Measurements from ENCODE around the gene MTCP1. TPM values are rescaled to one million over a fixed set of nuclear protein-coding genes. Genes with fewer than 3 reads are reported as not detected.
A peak's percentile ranks its signal among the peaks of the same experiment; 100 is the strongest.

Gene MTCP1
- total and polyA plus RNA-seq, 2 experiments from 2014 or later = 0.83 to 17.7 TPM

DNA sequence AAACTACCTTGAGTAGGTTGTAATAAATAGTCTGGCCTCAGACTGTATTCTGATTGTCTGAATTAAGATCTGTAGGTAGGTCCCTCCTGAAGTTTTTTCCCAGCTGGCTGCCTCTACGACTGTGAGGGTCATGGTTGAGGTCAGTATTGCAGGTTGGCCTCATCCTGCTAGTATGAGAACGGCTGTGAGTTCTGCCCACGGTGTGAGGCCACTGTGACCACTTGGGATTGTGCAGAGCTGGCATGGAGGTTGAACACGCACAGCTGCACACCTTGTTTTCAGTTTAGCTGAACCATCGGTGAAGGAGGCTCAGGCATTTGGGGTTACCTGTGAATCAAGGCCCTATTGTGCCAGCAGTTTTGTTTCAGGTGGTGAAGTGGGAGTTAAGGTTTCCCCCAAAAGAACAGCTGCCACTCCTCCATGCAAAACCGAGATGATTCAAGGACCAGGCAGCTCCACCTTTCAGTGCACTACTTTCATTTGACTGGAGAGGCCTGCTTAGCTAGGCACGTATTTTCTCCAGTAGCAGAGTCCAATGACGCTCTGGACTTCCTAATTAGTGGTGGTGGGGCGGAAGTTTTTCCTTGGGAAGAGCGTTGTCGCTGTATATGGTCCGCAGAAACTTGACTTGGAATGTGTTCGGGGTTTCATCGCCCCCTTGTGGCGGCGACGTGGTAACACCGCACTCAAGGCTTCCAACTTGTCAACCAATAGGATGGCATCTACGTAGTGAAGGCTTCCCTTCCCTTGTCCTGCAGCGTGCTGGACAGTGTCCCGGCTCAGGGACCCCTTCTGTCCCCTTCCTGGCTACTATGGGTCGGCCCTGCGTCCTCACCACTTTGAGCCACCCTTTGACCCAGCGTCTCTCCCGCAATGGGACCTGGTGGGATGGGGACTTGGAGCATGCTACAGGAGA lies 13.8 kb downstream of the MTCP1 start:
- no peaks in the 10 kb centered on the region for H3F3A ChIP-seq (replicated peaks; ENCODE audit: low read depth)
- no peak overlapping the region for H3K27ac Mint-ChIP-seq
- H4K20me1 ChIP-seq (replicated peaks; ENCODE audit: insufficient read depth) = no peaks in the 10 kb centered on the region
- H3K27ac ChIP-seq (ENCODE audit: low read depth) = peak overlapping the region; percentile 32; the same call in 1 of the 2 replicates
- DNase-seq (ENCODE audit: low spot score) (peak; percentile 76), ATAC-seq (peak; percentile 98)
- peak overlapping the region; percentile 38; the same call in 1 of the 2 replicates for H3K4me3 ChIP-seq
- peak overlapping the region; percentile 60 for H3K4me2 ChIP-seq
- no peaks in the 10 kb centered on the region for H3K4me1 Mint-ChIP-seq
- no peaks in the 10 kb centered on the region for H3K9me3 Mint-ChIP-seq
- no peaks in the 10 kb centered on the region; the same call in 1 of the 2 replicates for H3K36me3 ChIP-seq (ENCODE audit: insufficient read depth)
- peaks cover 10% of the 10 kb centered on the region; the same call in 1 of the 3 replicates for H3K36me3 Mint-ChIP-seq (ENCODE audit: low read depth)
- H3K9me2 ChIP-seq (ENCODE audit: insufficient read depth) = no peaks in the 10 kb centered on the region
- TF ChIP-seq CREB1 (CRISPR knock-in tag; IDR thresholded peaks at IDR 0.05; ENCODE audit: low read depth) (peak; percentile 66; the same call in 1 of the 2 replicates), EZH2phosphoT487 (IDR thresholded peaks at IDR 0.05; ENCODE audit: unreplicated experiment) (no peak), STAT1 (IDR thresholded peaks at IDR 0.05; ENCODE audit: unreplicated experiment) (no peak), ZNF114 (CRISPR knock-in tag; IDR thresholded peaks at IDR 0.05) (no peak), NANOG (IDR thresholded peaks at IDR 0.05; ENCODE audit: borderline replicate concordance) (no peak), EZH2 (IDR thresholded peaks at IDR 0.05; ENCODE audit: low read depth, unreplicated experiment) (no peak), POLR2AphosphoS5 (IDR thresholded peaks at IDR 0.05; ENCODE audit: low read depth) (no peak; the same call in 1 of the 2 replicates), ZNF331 (CRISPR knock-in tag; IDR thresholded peaks at IDR 0.05; ENCODE audit: low read depth) (no peak), JUNB (IDR thresholded peaks at IDR 0.05; ENCODE audit: unreplicated experiment) (no peak)
- TF ChIP-seq, protein P1, sequence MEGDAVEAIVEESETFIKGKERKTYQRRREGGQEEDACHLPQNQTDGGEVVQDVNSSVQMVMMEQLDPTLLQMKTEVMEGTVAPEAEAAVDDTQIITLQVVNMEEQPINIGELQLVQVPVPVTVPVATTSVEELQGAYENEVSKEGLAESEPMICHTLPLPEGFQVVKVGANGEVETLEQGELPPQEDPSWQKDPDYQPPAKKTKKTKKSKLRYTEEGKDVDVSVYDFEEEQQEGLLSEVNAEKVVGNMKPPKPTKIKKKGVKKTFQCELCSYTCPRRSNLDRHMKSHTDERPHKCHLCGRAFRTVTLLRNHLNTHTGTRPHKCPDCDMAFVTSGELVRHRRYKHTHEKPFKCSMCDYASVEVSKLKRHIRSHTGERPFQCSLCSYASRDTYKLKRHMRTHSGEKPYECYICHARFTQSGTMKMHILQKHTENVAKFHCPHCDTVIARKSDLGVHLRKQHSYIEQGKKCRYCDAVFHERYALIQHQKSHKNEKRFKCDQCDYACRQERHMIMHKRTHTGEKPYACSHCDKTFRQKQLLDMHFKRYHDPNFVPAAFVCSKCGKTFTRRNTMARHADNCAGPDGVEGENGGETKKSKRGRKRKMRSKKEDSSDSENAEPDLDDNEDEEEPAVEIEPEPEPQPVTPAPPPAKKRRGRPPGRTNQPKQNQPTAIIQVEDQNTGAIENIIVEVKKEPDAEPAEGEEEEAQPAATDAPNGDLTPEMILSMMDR (conservative IDR thresholded peaks at IDR 0.05; ENCODE audit: low read depth in 2 of 2) = peak; percentile 59 to 75
- TF ChIP-seq, protein P2, sequence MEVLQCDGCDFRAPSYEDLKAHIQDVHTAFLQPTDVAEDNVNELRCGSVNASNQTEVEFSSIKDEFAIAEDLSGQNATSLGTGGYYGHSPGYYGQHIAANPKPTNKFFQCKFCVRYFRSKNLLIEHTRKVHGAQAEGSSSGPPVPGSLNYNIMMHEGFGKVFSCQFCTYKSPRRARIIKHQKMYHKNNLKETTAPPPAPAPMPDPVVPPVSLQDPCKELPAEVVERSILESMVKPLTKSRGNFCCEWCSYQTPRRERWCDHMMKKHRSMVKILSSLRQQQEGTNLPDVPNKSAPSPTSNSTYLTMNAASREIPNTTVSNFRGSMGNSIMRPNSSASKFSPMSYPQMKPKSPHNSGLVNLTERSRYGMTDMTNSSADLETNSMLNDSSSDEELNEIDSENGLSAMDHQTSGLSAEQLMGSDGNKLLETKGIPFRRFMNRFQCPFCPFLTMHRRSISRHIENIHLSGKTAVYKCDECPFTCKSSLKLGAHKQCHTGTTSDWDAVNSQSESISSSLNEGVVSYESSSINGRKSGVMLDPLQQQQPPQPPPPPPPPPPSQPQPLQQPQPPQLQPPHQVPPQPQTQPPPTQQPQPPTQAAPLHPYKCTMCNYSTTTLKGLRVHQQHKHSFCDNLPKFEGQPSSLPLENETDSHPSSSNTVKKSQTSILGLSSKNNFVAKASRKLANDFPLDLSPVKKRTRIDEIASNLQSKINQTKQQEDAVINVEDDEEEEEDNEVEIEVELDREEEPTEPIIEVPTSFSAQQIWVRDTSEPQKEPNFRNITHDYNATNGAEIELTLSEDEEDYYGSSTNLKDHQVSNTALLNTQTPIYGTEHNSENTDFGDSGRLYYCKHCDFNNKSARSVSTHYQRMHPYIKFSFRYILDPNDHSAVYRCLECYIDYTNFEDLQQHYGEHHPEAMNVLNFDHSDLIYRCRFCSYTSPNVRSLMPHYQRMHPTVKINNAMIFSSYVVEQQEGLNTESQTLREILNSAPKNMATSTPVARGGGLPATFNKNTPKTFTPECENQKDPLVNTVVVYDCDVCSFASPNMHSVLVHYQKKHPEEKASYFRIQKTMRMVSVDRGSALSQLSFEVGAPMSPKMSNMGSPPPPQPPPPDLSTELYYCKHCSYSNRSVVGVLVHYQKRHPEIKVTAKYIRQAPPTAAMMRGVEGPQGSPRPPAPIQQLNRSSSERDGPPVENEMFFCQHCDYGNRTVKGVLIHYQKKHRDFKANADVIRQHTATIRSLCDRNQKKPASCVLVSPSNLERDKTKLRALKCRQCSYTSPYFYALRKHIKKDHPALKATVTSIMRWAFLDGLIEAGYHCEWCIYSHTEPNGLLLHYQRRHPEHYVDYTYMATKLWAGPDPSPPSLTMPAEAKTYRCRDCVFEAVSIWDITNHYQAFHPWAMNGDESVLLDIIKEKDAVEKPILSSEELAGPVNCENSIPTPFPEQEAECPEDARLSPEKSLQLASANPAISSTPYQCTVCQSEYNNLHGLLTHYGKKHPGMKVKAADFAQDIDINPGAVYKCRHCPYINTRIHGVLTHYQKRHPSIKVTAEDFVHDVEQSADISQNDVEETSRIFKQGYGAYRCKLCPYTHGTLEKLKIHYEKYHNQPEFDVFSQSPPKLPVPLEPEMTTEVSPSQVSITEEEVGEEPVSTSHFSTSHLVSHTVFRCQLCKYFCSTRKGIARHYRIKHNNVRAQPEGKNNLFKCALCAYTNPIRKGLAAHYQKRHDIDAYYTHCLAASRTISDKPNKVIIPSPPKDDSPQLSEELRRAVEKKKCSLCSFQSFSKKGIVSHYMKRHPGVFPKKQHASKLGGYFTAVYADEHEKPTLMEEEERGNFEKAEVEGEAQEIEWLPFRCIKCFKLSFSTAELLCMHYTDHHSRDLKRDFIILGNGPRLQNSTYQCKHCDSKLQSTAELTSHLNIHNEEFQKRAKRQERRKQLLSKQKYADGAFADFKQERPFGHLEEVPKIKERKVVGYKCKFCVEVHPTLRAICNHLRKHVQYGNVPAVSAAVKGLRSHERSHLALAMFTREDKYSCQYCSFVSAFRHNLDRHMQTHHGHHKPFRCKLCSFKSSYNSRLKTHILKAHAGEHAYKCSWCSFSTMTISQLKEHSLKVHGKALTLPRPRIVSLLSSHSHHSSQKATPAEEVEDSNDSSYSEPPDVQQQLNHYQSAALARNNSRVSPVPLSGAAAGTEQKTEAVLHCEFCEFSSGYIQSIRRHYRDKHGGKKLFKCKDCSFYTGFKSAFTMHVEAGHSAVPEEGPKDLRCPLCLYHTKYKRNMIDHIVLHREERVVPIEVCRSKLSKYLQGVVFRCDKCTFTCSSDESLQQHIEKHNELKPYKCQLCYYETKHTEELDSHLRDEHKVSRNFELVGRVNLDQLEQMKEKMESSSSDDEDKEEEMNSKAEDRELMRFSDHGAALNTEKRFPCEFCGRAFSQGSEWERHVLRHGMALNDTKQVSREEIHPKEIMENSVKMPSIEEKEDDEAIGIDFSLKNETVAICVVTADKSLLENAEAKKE (CRISPR knock-in tag; IDR thresholded peaks at IDR 0.05) = no peak
- TF ChIP-seq, protein P3, sequence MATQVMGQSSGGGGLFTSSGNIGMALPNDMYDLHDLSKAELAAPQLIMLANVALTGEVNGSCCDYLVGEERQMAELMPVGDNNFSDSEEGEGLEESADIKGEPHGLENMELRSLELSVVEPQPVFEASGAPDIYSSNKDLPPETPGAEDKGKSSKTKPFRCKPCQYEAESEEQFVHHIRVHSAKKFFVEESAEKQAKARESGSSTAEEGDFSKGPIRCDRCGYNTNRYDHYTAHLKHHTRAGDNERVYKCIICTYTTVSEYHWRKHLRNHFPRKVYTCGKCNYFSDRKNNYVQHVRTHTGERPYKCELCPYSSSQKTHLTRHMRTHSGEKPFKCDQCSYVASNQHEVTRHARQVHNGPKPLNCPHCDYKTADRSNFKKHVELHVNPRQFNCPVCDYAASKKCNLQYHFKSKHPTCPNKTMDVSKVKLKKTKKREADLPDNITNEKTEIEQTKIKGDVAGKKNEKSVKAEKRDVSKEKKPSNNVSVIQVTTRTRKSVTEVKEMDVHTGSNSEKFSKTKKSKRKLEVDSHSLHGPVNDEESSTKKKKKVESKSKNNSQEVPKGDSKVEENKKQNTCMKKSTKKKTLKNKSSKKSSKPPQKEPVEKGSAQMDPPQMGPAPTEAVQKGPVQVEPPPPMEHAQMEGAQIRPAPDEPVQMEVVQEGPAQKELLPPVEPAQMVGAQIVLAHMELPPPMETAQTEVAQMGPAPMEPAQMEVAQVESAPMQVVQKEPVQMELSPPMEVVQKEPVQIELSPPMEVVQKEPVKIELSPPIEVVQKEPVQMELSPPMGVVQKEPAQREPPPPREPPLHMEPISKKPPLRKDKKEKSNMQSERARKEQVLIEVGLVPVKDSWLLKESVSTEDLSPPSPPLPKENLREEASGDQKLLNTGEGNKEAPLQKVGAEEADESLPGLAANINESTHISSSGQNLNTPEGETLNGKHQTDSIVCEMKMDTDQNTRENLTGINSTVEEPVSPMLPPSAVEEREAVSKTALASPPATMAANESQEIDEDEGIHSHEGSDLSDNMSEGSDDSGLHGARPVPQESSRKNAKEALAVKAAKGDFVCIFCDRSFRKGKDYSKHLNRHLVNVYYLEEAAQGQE (IDR thresholded peaks at IDR 0.05; ENCODE audit: unreplicated experiment) = peak; percentile 59
- TF ChIP-seq, protein P4, sequence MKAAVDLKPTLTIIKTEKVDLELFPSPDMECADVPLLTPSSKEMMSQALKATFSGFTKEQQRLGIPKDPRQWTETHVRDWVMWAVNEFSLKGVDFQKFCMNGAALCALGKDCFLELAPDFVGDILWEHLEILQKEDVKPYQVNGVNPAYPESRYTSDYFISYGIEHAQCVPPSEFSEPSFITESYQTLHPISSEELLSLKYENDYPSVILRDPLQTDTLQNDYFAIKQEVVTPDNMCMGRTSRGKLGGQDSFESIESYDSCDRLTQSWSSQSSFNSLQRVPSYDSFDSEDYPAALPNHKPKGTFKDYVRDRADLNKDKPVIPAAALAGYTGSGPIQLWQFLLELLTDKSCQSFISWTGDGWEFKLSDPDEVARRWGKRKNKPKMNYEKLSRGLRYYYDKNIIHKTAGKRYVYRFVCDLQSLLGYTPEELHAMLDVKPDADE (IDR thresholded peaks at IDR 0.05) = no peak
- peaks cover 2% of the 10 kb centered on the region for H3K27me3 Mint-ChIP-seq (ENCODE audit: insufficient read depth, low read depth, poor library complexity)
- H2AFZ ChIP-seq = 0 out of 2 replicates have a peak overlapping the region, but pooled peaks have one; percentile 16
- H3K27me3 ChIP-seq (ENCODE audit: insufficient read depth) = no peaks in the 10 kb centered on the region
- no peaks in the 10 kb centered on the region for H3K79me2 ChIP-seq (replicated peaks; ENCODE audit: insufficient read depth)
- H3K4me3 Mint-ChIP-seq = peak overlapping the region; percentile 55; the same call in 2 of the 3 replicates
- H3K4me1 ChIP-seq (ENCODE audit: insufficient read depth) = no peaks in the 10 kb centered on the region
